ENCODE data around the gene OCIAD1. TPM values are rescaled to one million over a fixed set of nuclear protein-coding genes. Genes with fewer than 3 reads are reported as not detected.
A peak's percentile ranks its signal among the peaks of the same experiment; 100 is the strongest.

OCIAD1 gene
- total RNA-seq, 1 experiment from 2014 or later: 181 TPM

- H3K36me3 ChIP-seq: peaks cover 11% of the 10 kb centered on the region; the same call in 1 of the 2 replicates
- H3K4me3 ChIP-seq: no peak overlapping the region
- H3K27ac ChIP-seq: no peak overlapping the region
- peak in 1 of 2 experiments; percentile 19 for DNase-seq
- H3K4me1 ChIP-seq: no peaks in the 10 kb centered on the region
- no peaks in the 10 kb centered on the region for H3K27me3 ChIP-seq
- H3K9me3 ChIP-seq (replicated peaks): no peaks in the 10 kb centered on the region
These were observed 66.0 kb downstream of the OCIAD1 start for GRCh38 chr4:48896845-48897244.

GRCh38 chr4:48898733-48899431, 68.0 kb downstream of the OCIAD1 start:
- Histone ChIP-seq H3K27ac (no peak overlapping the region), H3K4me1 (peaks cover 3% of the 10 kb centered on the region), H3K27me3 (no peaks in the 10 kb centered on the region), H3K36me3 (peaks cover 6% of the 10 kb centered on the region; the same call in 1 of the 2 replicates), H3K4me3 (no peak overlapping the region), H3K9me3 (replicated peaks) (no peaks in the 10 kb centered on the region)
- DNase-seq: no peak

- DNase-seq: no peak
- no peak overlapping the region for H3K4me3 ChIP-seq
- H3K9me3 ChIP-seq (replicated peaks): no peaks in the 10 kb centered on the region
- H3K4me1 ChIP-seq: peaks cover 8% of the 10 kb centered on the region
- peaks cover 6% of the 10 kb centered on the region; the same call in 1 of the 2 replicates for H3K36me3 ChIP-seq
- no peak overlapping the region for H3K27ac ChIP-seq
- no peaks in the 10 kb centered on the region for H3K27me3 ChIP-seq
These were observed 68.5 kb downstream of the OCIAD1 start for GRCh38 chr4:48899432-48899749.

GRCh38 chr4:48899950-48900349, 69.1 kb downstream of the OCIAD1 start:
- Histone ChIP-seq H3K27ac (no peak overlapping the region), H3K4me3 (no peak overlapping the region), H3K4me1 (peaks cover 12% of the 10 kb centered on the region), H3K9me3 (replicated peaks) (no peaks in the 10 kb centered on the region), H3K36me3 (peaks cover 6% of the 10 kb centered on the region; the same call in 1 of the 2 replicates), H3K27me3 (no peaks in the 10 kb centered on the region)
- DNase-seq: no peak

- no peaks in the 10 kb centered on the region for H3K9me3 ChIP-seq (replicated peaks)
- peaks cover 6% of the 10 kb centered on the region; the same call in 1 of the 2 replicates for H3K36me3 ChIP-seq
- H3K4me1 ChIP-seq: peaks cover 13% of the 10 kb centered on the region
- no peak for DNase-seq
- no peak overlapping the region for H3K27ac ChIP-seq
- no peaks in the 10 kb centered on the region for H3K27me3 ChIP-seq
- H3K4me3 ChIP-seq: no peak overlapping the region
These were observed 70.3 kb downstream of the OCIAD1 start for GRCh38 chr4:48901196-48901595.

- Histone ChIP-seq H3K9me3 (replicated peaks) (no peaks in the 10 kb centered on the region), H3K36me3 (peaks cover 6% of the 10 kb centered on the region; the same call in 1 of the 2 replicates), H3K4me1 (peaks cover 13% of the 10 kb centered on the region), H3K27me3 (no peaks in the 10 kb centered on the region), H3K27ac (no peak overlapping the region), H3K4me3 (no peak overlapping the region)
- no peak for DNase-seq
These were observed 71.4 kb downstream of the OCIAD1 start for GRCh38 chr4:48902266-48902665.

GRCh38 chr4:48904101-48904500, 73.2 kb downstream of the OCIAD1 start:
- peaks cover 13% of the 10 kb centered on the region for H3K4me1 ChIP-seq
- DNase-seq: peak; percentile 69 to 85

GRCh38 chr4:48904541-48905142, 73.8 kb downstream of the OCIAD1 start:
- H3K4me3 ChIP-seq: no peak overlapping the region
- H3K9me3 ChIP-seq (replicated peaks): no peaks in the 10 kb centered on the region
- no peaks in the 10 kb centered on the region for H3K27me3 ChIP-seq
- H3K4me1 ChIP-seq: peaks cover 19% of the 10 kb centered on the region
- peaks cover 4% of the 10 kb centered on the region; the same call in 1 of the 2 replicates for H3K36me3 ChIP-seq
- no peak overlapping the region for H3K27ac ChIP-seq
- no peak for DNase-seq

More at GRCh38 chr4:48904101-48904500, 73.2 kb downstream of the OCIAD1 start:
- no peak overlapping the region for H3K4me3 ChIP-seq
- H3K9me3 ChIP-seq (replicated peaks): no peaks in the 10 kb centered on the region
- H3K27ac ChIP-seq: no peak overlapping the region
- H3K27me3 ChIP-seq: no peaks in the 10 kb centered on the region
- peaks cover 6% of the 10 kb centered on the region; the same call in 1 of the 2 replicates for H3K36me3 ChIP-seq

- Histone ChIP-seq H3K4me1 (peaks cover 21% of the 10 kb centered on the region), H3K27me3 (no peaks in the 10 kb centered on the region), H3K27ac (no peak overlapping the region), H3K9me3 (replicated peaks) (no peaks in the 10 kb centered on the region), H3K36me3 (no peaks in the 10 kb centered on the region; the same call in 1 of the 2 replicates), H3K4me3 (peak overlapping the region; percentile 68)
- no peak for DNase-seq
These were observed 74.6 kb downstream of the OCIAD1 start for GRCh38 chr4:48905363-48906015.

GRCh38 chr4:48906206-48907173, 75.6 kb downstream of the OCIAD1 start, which contains the start of gene OCIAD2:
TSS of gene OCIAD2 (minus strand) at chr4:48906774. CDS start at chr4:48904549, 2,225 bp downstream.
- peak within 1 kb of the TSS; percentile 68 for H3K4me3 ChIP-seq
- peak within 1 kb of the TSS; percentile 61 for H3K27ac ChIP-seq
- no peaks in the 10 kb centered on the region for H3K9me3 ChIP-seq (replicated peaks)

GRCh38 chr4:48907706-48908477, 77.0 kb downstream of the OCIAD1 start:
- H3K36me3 ChIP-seq: no peaks in the 10 kb centered on the region; the same call in 1 of the 2 replicates
- peaks cover 21% of the 10 kb centered on the region for H3K4me1 ChIP-seq
- no peaks in the 10 kb centered on the region for H3K9me3 ChIP-seq (replicated peaks)
- no peak overlapping the region for H3K4me3 ChIP-seq
- H3K27me3 ChIP-seq: no peaks in the 10 kb centered on the region
- DNase-seq: no peak
- no peak overlapping the region for H3K27ac ChIP-seq

More at GRCh38 chr4:48906206-48907173, 75.6 kb downstream of the OCIAD1 start, which contains the start of gene OCIAD2:
- peak; percentile 67 to 68 for DNase-seq
- H3K4me1 ChIP-seq: peaks cover 21% of the 10 kb centered on the region
- no peaks in the 10 kb centered on the region; the same call in 1 of the 2 replicates for H3K36me3 ChIP-seq
- H3K27me3 ChIP-seq: no peaks in the 10 kb centered on the region

- no peak for DNase-seq
These were observed 77.8 kb downstream of the OCIAD1 start for GRCh38 chr4:48908687-48909086.

GRCh38 chr4:48909697-48910096, 78.8 kb downstream of the OCIAD1 start:
- Histone ChIP-seq H3K36me3 (no peaks in the 10 kb centered on the region), H3K9me3 (replicated peaks) (no peaks in the 10 kb centered on the region), H3K27me3 (no peaks in the 10 kb centered on the region), H3K4me3 (no peak overlapping the region), H3K4me1 (peaks cover 11% of the 10 kb centered on the region), H3K27ac (no peak overlapping the region)
- peak; percentile 56 to 58 for DNase-seq

More at GRCh38 chr4:48908687-48909086, 77.8 kb downstream of the OCIAD1 start:
- no peaks in the 10 kb centered on the region for H3K9me3 ChIP-seq (replicated peaks)
- no peaks in the 10 kb centered on the region; the same call in 1 of the 2 replicates for H3K36me3 ChIP-seq
- H3K27ac ChIP-seq: no peak overlapping the region
- no peak overlapping the region for H3K4me3 ChIP-seq
- peaks cover 20% of the 10 kb centered on the region for H3K4me1 ChIP-seq
- H3K27me3 ChIP-seq: no peaks in the 10 kb centered on the region

Data from SJCRH30 (cell line).